Measurements from ENCODE around the gene UTS2B. TPM values are rescaled to one million over a fixed set of nuclear protein-coding genes. Genes with fewer than 3 reads are reported as not detected.

The UTS2B gene
- total and polyA plus RNA-seq, 5 experiments from 2014 or later: not detected

DNA sequence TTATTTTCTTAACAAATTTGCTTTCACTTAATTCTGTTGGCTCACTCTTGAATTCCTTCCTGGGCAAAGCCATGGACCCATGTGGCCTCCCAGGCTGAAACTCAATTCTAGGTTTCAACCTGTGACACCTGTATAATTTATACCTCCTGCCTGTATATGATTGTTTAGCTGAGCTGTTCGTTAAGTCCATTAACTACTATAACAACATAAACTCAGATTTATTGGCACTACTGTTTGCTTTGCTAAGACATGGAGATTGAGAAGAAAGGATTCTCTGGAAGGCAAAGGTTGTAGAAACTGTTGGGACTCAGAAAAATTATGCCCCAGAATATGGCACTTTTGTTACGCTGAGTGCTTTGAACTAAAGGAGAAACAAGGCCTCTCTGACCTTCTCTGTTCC lies 27.9 kb downstream of the UTS2B start:
- no peak for ATAC-seq

GRCh38 chr3:191301782-191302411 lies 28.4 kb downstream of the UTS2B start:
- H3K9me3 Mint-ChIP-seq: peaks cover 0 to 2% (median 0%) of the 10 kb centered on the region in 9 donors
- ATAC-seq (no peak), DNase-seq (no peak)
- H3K4me1 Mint-ChIP-seq: peaks cover 0 to 38% (median 0%) of the 10 kb centered on the region in 4 donors
- peaks cover 0 to 2% (median 0%) of the 10 kb centered on the region in 5 donors for H3K27me3 Mint-ChIP-seq
- POLR2A ChIA-PET: no interaction called here
- H3K36me3 Mint-ChIP-seq: no peaks in the 10 kb centered on the region
- no peak overlapping the region for H3K4me3 Mint-ChIP-seq
- no peak overlapping the region for H3K27ac Mint-ChIP-seq

More for the DNA sequence above, 27.9 kb downstream of the UTS2B start:
- POLR2A ChIA-PET: no interaction called here
- Mint-ChIP-seq H3K27ac (no peak overlapping the region), H3K9me3 (peaks cover 0 to 2% (median 0%) of the 10 kb centered on the region in 9 donors), H3K4me3 (no peak overlapping the region), H3K27me3 (peaks cover 0 to 2% (median 0%) of the 10 kb centered on the region in 5 donors), H3K36me3 (no peaks in the 10 kb centered on the region), H3K4me1 (peaks cover 0 to 32% (median 0%) of the 10 kb centered on the region in 4 donors)
- DNase-seq: no peak

DNA sequence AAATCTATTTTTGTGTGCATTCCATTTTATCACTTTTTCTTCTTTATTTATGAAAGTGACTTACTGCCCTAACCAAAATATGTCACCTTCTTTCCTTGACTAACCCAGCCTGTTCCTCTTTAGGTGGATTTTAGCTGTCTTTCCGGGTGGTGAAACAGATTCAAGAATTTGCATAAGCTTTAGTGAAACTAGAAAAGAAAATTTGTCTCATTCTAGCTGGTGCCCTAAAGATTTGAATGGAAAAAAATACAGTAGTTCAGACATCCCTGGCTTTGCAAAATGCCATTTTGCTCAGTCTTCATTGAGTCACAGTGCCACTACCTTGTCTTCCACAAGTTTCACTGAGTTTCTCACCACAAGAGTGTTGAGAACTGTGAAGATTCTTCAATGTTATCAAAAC lies 29.3 kb downstream of the UTS2B start:
- peak overlapping the region in 1 of 10 donors; percentile 49 for H3K27ac Mint-ChIP-seq
- POLR2A ChIA-PET: no interaction called here
- peaks cover 0 to 2% (median 0%) of the 10 kb centered on the region in 5 donors for H3K27me3 Mint-ChIP-seq

DNA sequence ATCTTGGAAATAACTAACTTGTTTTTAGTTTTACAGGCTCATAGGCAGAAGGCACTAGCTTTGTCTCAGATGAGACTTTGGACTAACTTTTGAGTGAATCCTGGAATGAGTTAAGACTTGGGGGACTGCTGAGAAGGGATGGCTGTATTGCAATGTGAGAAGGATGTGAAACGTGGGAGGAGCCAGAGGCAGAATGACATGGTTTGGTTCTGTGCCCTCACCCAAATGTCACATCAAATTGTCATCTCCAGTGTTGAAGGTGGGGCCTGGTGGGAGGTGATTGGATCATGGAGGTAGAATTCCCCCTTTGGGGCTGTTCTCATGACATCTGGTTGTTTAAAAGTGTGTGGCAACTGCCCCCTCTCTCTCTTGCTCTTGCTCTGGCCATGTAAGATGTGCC lies 29.9 kb downstream of the UTS2B start:
- ATAC-seq: no peak
- H3K36me3 Mint-ChIP-seq: no peaks in the 10 kb centered on the region
- DNase-seq: no peak
- H3K4me1 Mint-ChIP-seq: peaks cover 0 to 38% (median 0%) of the 10 kb centered on the region in 4 donors
- POLR2A ChIA-PET: no interaction called here
- H3K27me3 Mint-ChIP-seq: peaks cover 0 to 2% (median 0%) of the 10 kb centered on the region in 5 donors
- H3K4me3 Mint-ChIP-seq: no peak overlapping the region
- H3K27ac Mint-ChIP-seq: peak overlapping the region in 1 of 10 donors; percentile 49
- peaks cover 0 to 2% (median 0%) of the 10 kb centered on the region in 9 donors for H3K9me3 Mint-ChIP-seq

More for the DNA sequence above, 29.3 kb downstream of the UTS2B start:
- Mint-ChIP-seq H3K36me3 (no peaks in the 10 kb centered on the region), H3K4me1 (peaks cover 0 to 38% (median 0%) of the 10 kb centered on the region in 4 donors), H3K4me3 (peak overlapping the region in 1 of 10 donors; percentile 44), H3K9me3 (peaks cover 0 to 2% (median 0%) of the 10 kb centered on the region in 9 donors)
- no peak for ATAC-seq
- DNase-seq: no peak

DNA sequence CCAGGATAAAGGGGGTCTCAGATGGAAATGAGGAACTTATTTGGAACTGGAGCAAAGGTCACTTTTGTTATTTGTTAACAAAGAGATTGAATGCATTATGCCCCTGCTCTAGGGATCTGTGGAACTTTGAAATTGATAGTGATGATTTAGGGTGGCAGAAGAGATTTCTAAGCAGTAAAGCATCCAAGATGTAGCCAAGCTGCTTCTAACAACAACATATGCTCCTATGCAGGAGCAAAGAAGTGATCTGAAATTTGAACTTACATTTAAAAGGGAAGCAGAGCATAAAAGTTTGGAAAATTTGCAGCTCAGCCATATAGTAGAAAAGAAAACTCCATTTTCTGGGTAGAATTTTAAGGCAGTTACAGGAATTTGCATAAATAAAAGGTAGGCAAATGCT lies 31.5 kb downstream of the UTS2B start:
- Mint-ChIP-seq H3K36me3 (no peaks in the 10 kb centered on the region), H3K27me3 (no peaks in the 10 kb centered on the region), H3K9me3 (peaks cover 0 to 2% (median 0%) of the 10 kb centered on the region in 9 donors), H3K27ac (no peak overlapping the region), H3K4me3 (no peak overlapping the region), H3K4me1 (peaks cover 0 to 42% (median 0%) of the 10 kb centered on the region in 4 donors)
- ATAC-seq (no peak), DNase-seq (no peak)
- POLR2A ChIA-PET: no interaction called here

GRCh38 chr3:191296041-191296541 lies 34.2 kb downstream of the UTS2B start:
- H3K27ac Mint-ChIP-seq: no peak overlapping the region
- no peaks in the 10 kb centered on the region for H3K27me3 Mint-ChIP-seq
- H3K4me1 Mint-ChIP-seq: peaks cover 0 to 42% (median 0%) of the 10 kb centered on the region in 4 donors
- DNase-seq: no peak
- no peak for ATAC-seq
- no peak overlapping the region for H3K4me3 Mint-ChIP-seq
- no peaks in the 10 kb centered on the region for H3K36me3 Mint-ChIP-seq
- POLR2A ChIA-PET: no interaction called here
- peaks cover 0 to 2% (median 0%) of the 10 kb centered on the region in 9 donors for H3K9me3 Mint-ChIP-seq

DNA sequence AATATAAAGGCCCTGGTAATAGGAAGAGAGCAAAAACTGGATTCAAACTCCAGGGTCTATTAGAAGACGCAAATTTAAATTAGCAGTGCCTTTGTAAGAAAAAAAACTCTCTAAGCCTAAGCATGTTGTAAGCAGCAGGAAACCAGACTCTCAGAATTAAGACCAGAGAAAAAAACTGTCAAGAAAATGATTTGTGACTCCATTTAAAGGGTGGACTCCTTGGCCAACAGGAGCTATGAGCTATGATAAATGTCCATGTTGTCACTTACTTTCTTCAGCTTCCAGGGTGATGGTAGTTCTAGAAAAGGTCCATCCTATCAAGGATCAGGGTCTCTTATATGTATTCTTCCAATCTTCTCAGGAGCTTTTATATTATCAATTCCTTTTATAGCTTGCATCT lies 36.0 kb downstream of the UTS2B start:
- POLR2A ChIA-PET: no interaction called here
- no peak for ATAC-seq
- no peak overlapping the region for H3K27ac Mint-ChIP-seq
- H3K27me3 Mint-ChIP-seq: no peaks in the 10 kb centered on the region
- no peaks in the 10 kb centered on the region for H3K36me3 Mint-ChIP-seq
- H3K4me3 Mint-ChIP-seq: no peak overlapping the region
- H3K4me1 Mint-ChIP-seq: peaks cover 0 to 41% (median 0%) of the 10 kb centered on the region in 4 donors
- peaks cover 0 to 2% (median 0%) of the 10 kb centered on the region in 9 donors for H3K9me3 Mint-ChIP-seq
- no peak for DNase-seq

GRCh38 chr3:191292243-191293015 lies 37.9 kb downstream of the UTS2B start:
- no peaks in the 10 kb centered on the region for H3K27me3 Mint-ChIP-seq
- peaks cover 0 to 2% (median 0%) of the 10 kb centered on the region in 9 donors for H3K9me3 Mint-ChIP-seq
- DNase-seq (no peak), ATAC-seq (no peak)
- H3K27ac Mint-ChIP-seq: no peak overlapping the region
- H3K4me3 Mint-ChIP-seq: no peak overlapping the region
- H3K4me1 Mint-ChIP-seq: peaks cover 0 to 28% (median 0%) of the 10 kb centered on the region in 4 donors
- no peaks in the 10 kb centered on the region for H3K36me3 Mint-ChIP-seq
- POLR2A ChIA-PET: no interaction called here

DNA sequence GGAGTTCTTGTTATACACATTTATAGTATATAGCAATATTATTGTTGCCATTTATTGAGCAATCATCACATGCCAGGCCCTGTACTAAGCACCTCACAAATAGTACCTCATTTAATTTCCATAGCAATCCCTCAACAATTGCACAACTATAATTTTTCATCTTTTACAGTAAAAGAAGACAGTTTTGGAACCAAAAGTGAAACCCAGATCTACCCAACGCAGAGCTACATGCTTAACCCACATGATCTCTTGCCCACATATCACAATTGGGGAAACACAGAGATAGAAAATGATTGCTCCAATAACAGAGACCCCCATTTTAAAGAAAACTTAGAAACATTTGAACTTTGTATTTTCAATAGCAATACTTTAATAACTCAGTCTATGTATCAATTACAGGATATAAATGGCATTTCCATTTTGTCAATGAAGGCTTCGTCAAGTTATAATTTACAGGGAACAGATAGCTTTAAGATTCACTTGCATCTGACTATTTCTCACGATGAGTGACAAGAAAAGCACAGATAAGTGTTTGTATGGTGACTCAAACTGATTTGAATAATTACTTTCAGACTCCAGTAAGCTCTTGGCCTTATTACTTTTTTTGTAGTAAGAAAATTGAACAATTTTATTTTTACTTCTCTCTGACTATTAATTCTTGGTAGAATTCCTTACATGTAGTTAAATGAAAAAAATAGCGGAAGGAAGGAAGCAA lies 39.9 kb downstream of the UTS2B start:
- POLR2A ChIA-PET: no interaction called here
- peak overlapping the region in 1 of 10 donors; percentile 57 for H3K27ac Mint-ChIP-seq
- peaks cover 0 to 3% (median 0%) of the 10 kb centered on the region in 9 donors for H3K9me3 Mint-ChIP-seq
- H3K36me3 Mint-ChIP-seq: no peaks in the 10 kb centered on the region
- peak overlapping the region in 3 of 10 donors; percentile 5 to 60 (median 35) for H3K4me3 Mint-ChIP-seq
- peaks cover 0 to 23% (median 0%) of the 10 kb centered on the region in 4 donors for H3K4me1 Mint-ChIP-seq
- no peaks in the 10 kb centered on the region for H3K27me3 Mint-ChIP-seq
- DNase-seq: no peak
- no peak for ATAC-seq

- H3K36me3 Mint-ChIP-seq: no peaks in the 10 kb centered on the region
- DNase-seq: no peak
- H3K4me1 Mint-ChIP-seq: no peaks in the 10 kb centered on the region
- H3K4me3 Mint-ChIP-seq: no peak overlapping the region
- POLR2A ChIA-PET: no interaction called here
- H3K27me3 Mint-ChIP-seq: no peaks in the 10 kb centered on the region
- H3K27ac Mint-ChIP-seq: no peak overlapping the region
- no peak for ATAC-seq
- peaks cover 0 to 9% (median 2%) of the 10 kb centered on the region in 9 donors for H3K9me3 Mint-ChIP-seq
Observed at GRCh38 chr3:191283400-191283799, 46.9 kb downstream of the UTS2B start.

GRCh38 chr3:191282251-191283185 lies 47.8 kb downstream of the UTS2B start:
- DNase-seq: no peak
- Mint-ChIP-seq H3K4me1 (no peaks in the 10 kb centered on the region), H3K27ac (no peak overlapping the region), H3K27me3 (no peaks in the 10 kb centered on the region), H3K4me3 (no peak overlapping the region), H3K36me3 (no peaks in the 10 kb centered on the region), H3K9me3 (peaks cover 0 to 9% (median 2%) of the 10 kb centered on the region in 9 donors)
- POLR2A ChIA-PET: no interaction called here
- ATAC-seq: no peak

DNA sequence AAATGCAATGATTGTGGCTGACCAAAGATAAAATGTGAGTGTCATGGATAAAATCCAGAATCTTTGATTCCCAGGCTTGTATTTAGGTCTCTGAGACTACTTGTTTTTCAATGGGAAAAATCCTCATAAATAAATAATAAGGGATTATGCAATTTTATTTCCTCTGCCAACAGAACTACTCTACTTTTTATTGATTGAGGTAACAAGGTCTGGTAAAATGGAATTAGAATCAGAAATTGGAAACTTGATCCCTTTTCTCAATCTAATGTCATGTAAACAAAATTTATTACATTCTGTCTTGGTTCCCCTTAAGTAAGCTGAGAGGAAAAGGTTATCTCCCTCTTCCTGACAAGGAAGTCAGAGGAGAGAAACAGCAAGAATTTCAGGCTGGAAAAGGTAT lies 49.4 kb downstream of the UTS2B start:
- Mint-ChIP-seq H3K9me3 (peaks cover 0 to 9% (median 0%) of the 10 kb centered on the region in 9 donors), H3K4me1 (no peaks in the 10 kb centered on the region), H3K27me3 (no peaks in the 10 kb centered on the region), H3K4me3 (no peak overlapping the region), H3K27ac (no peak overlapping the region), H3K36me3 (no peaks in the 10 kb centered on the region)
- DNase-seq (no peak), ATAC-seq (no peak)
- POLR2A ChIA-PET: no interaction called here

Measured in naive thymus-derived CD8-positive, alpha-beta T cell (primary cell).